H1 (cell line): ENCODE data around the gene SCAMP2. TPM values are rescaled to one million over a fixed set of nuclear protein-coding genes. Genes with fewer than 3 reads are reported as not detected.

ENCODE experiments used
- CTCF ChIA-PET: fragments of 300-600 bp; sonication (Branson Sonifier 250); formaldehyde crosslinking; loops from one replicate; lab custom pipeline; 2021; ENCODE audit not compliant: partially characterized antibody; lab: Charles Lee
- POLR2A ChIA-PET: fragments of 300-600 bp; sonication (Branson Sonifier 250); formaldehyde crosslinking; loops from one replicate; lab custom pipeline; 2021; ENCODE audit warnings: inconsistent platforms; ENCODE audit not compliant: partially characterized antibody; lab: Charles Lee
- DNase-seq, 2 experiments: peaks; one replicate each; pipeline versions ENCODE4 v3.0.0 to v3.0.0-alpha.2; 2010 to 2022; ENCODE audit warnings: low spot score in 2 of 2, low read depth in 1 of 2, mixed read lengths in 1 of 2
- FAIRE-seq: peaks from 2 replicates; lab custom pipeline; 2011; peaks lifted over from hg19 to GRCh38; lab: Jason Lieb, UNC
- H2AFZ ChIP-seq: 2 replicates; pipeline ENCODE4 v1.8.1; 2012; ENCODE audit warnings: low read length, inconsistent platforms
- H2AK5ac ChIP-seq: 2 replicates; pipeline ENCODE4 v1.6.1; 2013; ENCODE audit warnings: low read depth, low read length
- H2BK120ac ChIP-seq: replicated peaks from 2 replicates; pipeline ENCODE3; 2013; ENCODE audit warnings: low read depth, low read length, inconsistent platforms
- H2BK12ac ChIP-seq: 2 replicates; pipeline ENCODE4 v1.6.1; 2013; ENCODE audit warnings: low read depth, low read length
- H2BK15ac ChIP-seq: 2 replicates; pipeline ENCODE4 v1.6.1; 2013; ENCODE audit warnings: low read length
- H2BK20ac ChIP-seq: 2 replicates; pipeline ENCODE4 v1.6.1; 2013; ENCODE audit warnings: low read length
- H2BK5ac ChIP-seq: 2 replicates; pipeline ENCODE4 v1.6.1; 2013; ENCODE audit warnings: low read depth, low read length
- H3K14ac ChIP-seq: 2 replicates; pipeline ENCODE4 v1.6.1; 2013; ENCODE audit warnings: inconsistent platforms; ENCODE audit not compliant: insufficient read length
- H3K18ac ChIP-seq: 2 replicates; pipeline ENCODE4 v1.6.1; 2013; ENCODE audit warnings: low read length; ENCODE audit errors: extremely low read depth
- H3K23ac ChIP-seq: 2 replicates; pipeline ENCODE4 v1.6.1; 2013; ENCODE audit warnings: inconsistent platforms; ENCODE audit not compliant: insufficient read length
- H3K23me2 ChIP-seq: 2 replicates; pipeline ENCODE4 v1.6.1; 2013; ENCODE audit warnings: low read depth, low read length
- H3K27ac ChIP-seq: 2 replicates; pipeline ENCODE4 v1.6.1; 2011; ENCODE audit warnings: low read depth, low read length, inconsistent platforms
- H3K27me3 ChIP-seq, 4 experiments: replicated peaks in 1 of 4; 1 replicate in 1 of 4; 2 replicates in 3 of 4; pipeline versions ENCODE4 v1.6.1 to v1.8.1; 2011 to 2013; ENCODE audit warnings: low read length in 3 of 4, mild to moderate bottlenecking in 3 of 4, inconsistent platforms in 2 of 4, mixed read lengths in 2 of 4, moderate library complexity in 1 of 4; ENCODE audit not compliant: control insufficient read depth in 3 of 4, insufficient read depth in 3 of 4; ENCODE audit errors: extremely low read depth in 1 of 4
- H3K36me3 ChIP-seq, 4 experiments: 2 replicates each; pipeline versions ENCODE4 v1.6.1 to v1.8.1; 2011 to 2013; ENCODE audit warnings: mild to moderate bottlenecking in 4 of 4, low read length in 3 of 4, moderate library complexity in 2 of 4, control low read depth in 1 of 4, inconsistent platforms in 1 of 4; ENCODE audit not compliant: insufficient read depth in 4 of 4, control insufficient read depth in 2 of 4
- H3K4ac ChIP-seq: replicated peaks from 2 replicates; pipeline ENCODE3; 2013; ENCODE audit warnings: low read length, low read depth, mixed read lengths, inconsistent platforms; ENCODE audit not compliant: insufficient read length
- H3K4me1 ChIP-seq, 4 experiments: replicated peaks in 1 of 4; 1 replicate in 1 of 4; 2 replicates in 3 of 4; pipeline versions ENCODE4 v1.6.1 to v1.8.1; 2011 to 2013; ENCODE audit warnings: low read length in 3 of 4, inconsistent platforms in 2 of 4, mixed read lengths in 1 of 4; ENCODE audit not compliant: insufficient read depth in 4 of 4, control insufficient read depth in 3 of 4
- H3K4me2 ChIP-seq, 2 experiments: 2 replicates each; pipeline versions ENCODE4 v1.6.1 to v1.8.1; 2011 to 2013; ENCODE audit warnings: low read depth in 2 of 2, low read length in 2 of 2, control low read depth in 1 of 2, inconsistent platforms in 1 of 2, mild to moderate bottlenecking in 1 of 2; ENCODE audit not compliant: insufficient read depth in 1 of 2
- H3K4me3 ChIP-seq, 4 experiments: fragments of 200-600, 300-600 bp in 1 of 4; sonication (generic), shearing (Covaris generic), sonication (Bioruptor Twin) in 1 of 4; 2 replicates each; pipeline versions ENCODE4 v1.5.1 to v1.8.1; 2011 to 2016; ENCODE audit warnings: low read length in 4 of 4, low read depth in 3 of 4, control low read depth in 2 of 4, inconsistent platforms in 2 of 4, mild to moderate bottlenecking in 2 of 4, mixed read lengths in 1 of 4, moderate library complexity in 1 of 4; ENCODE audit not compliant: insufficient read depth in 2 of 4; ENCODE audit errors: extremely low read depth in 1 of 4
- H3K56ac ChIP-seq: replicated peaks from 2 replicates; pipeline ENCODE3; 2013; ENCODE audit warnings: low read depth, mild to moderate bottlenecking, mixed read lengths, low read length, inconsistent platforms; ENCODE audit not compliant: insufficient read length
- H3K79me1 ChIP-seq: 2 replicates; pipeline ENCODE4 v1.6.1; 2013; ENCODE audit warnings: low read depth, low read length, control low read depth
- H3K79me2 ChIP-seq, 2 experiments: 2 replicates each; pipeline versions ENCODE4 v1.6.1 to v1.8.1; 2012 to 2013; ENCODE audit warnings: low read length in 2 of 2, mild to moderate bottlenecking in 2 of 2, inconsistent platforms in 1 of 2; ENCODE audit not compliant: insufficient read depth in 2 of 2, control insufficient read depth in 1 of 2
- H3K9ac ChIP-seq, 4 experiments: replicated peaks in 1 of 4; 1 replicate in 1 of 4; 2 replicates in 3 of 4; pipeline versions ENCODE4 v1.6.1 to v1.8.1; 2011 to 2013; ENCODE audit warnings: low read depth in 3 of 4, low read length in 3 of 4, control low read depth in 2 of 4, mild to moderate bottlenecking in 2 of 4, moderate library complexity in 2 of 4, inconsistent platforms in 1 of 4; ENCODE audit errors: extremely low read depth in 1 of 4
- H3K9me3 ChIP-seq, 2 experiments: 2 replicates each; pipeline versions ENCODE4 v1.6.1 to v1.8.1; 2012 to 2013; ENCODE audit warnings: mild to moderate bottlenecking in 2 of 2, moderate library complexity in 2 of 2, control low read depth in 1 of 2, inconsistent platforms in 1 of 2, low read depth in 1 of 2, low read length in 1 of 2, mixed read lengths in 1 of 2; ENCODE audit not compliant: insufficient read depth in 2 of 2
- H4K20me1 ChIP-seq, 2 experiments: replicated peaks in 1 of 2; 2 replicates each; pipeline versions ENCODE3 to v1.8.1; 2011 to 2013; ENCODE audit warnings: inconsistent platforms in 2 of 2, low read length in 2 of 2, mild to moderate bottlenecking in 1 of 2; ENCODE audit not compliant: insufficient read depth in 2 of 2, control insufficient read depth in 1 of 2
- H4K5ac ChIP-seq: 2 replicates; pipeline ENCODE4 v1.6.1; 2013; ENCODE audit warnings: low read length, low read depth, mixed read lengths, inconsistent platforms; ENCODE audit not compliant: insufficient read length
- H4K8ac ChIP-seq: 2 replicates; pipeline ENCODE4 v1.8.0; 2013; ENCODE audit warnings: mild to moderate bottlenecking, moderate library complexity, low read length, inconsistent platforms; ENCODE audit not compliant: insufficient read depth; ENCODE audit errors: extremely low read depth
- H4K91ac ChIP-seq: replicated peaks from 2 replicates; pipeline ENCODE3; 2013; ENCODE audit warnings: low read length, mixed read lengths, inconsistent platforms; ENCODE audit not compliant: insufficient read length
- BRCA1 ChIP-seq: IDR thresholded peaks from 2 replicates; pipeline ENCODE4 v1.6.1; 2012; ENCODE audit warnings: low read depth, low read length, improper control_type of control experiment
- EP300 ChIP-seq, 2 experiments: IDR thresholded peaks; 1 replicate in 1 of 2; 2 replicates in 1 of 2; pipeline ENCODE4 v1.6.1; 2011 to 2012; ENCODE audit warnings: low read depth in 2 of 2, low read length in 2 of 2, mild to moderate bottlenecking in 2 of 2, borderline replicate concordance in 1 of 2, inconsistent platforms in 1 of 2, moderate library complexity in 1 of 2
- GTF2F1 ChIP-seq: IDR thresholded peaks from 2 replicates; pipeline ENCODE4 v1.6.1; 2012; ENCODE audit warnings: low read depth, low read length, improper control_type of control experiment, borderline replicate concordance
- HDAC2 ChIP-seq, 2 experiments: fragments of 300-600 bp in 1 of 2; sonication (generic) in 1 of 2; IDR thresholded peaks; 2 replicates each; pipeline ENCODE4 v1.6.1; 2011 to 2012; ENCODE audit warnings: low read depth in 2 of 2, low read length in 2 of 2, mild to moderate bottlenecking in 2 of 2, moderate library complexity in 2 of 2, borderline replicate concordance in 1 of 2, inconsistent platforms in 1 of 2
- KDM5A ChIP-seq: fragments of 200-600 bp; IDR thresholded peaks from 2 replicates; pipeline ENCODE4 v1.7.1; 2012; ENCODE audit warnings: mild to moderate bottlenecking, low read length, inconsistent platforms, mixed read lengths
- POLR2A ChIP-seq, 2 experiments: IDR thresholded peaks; 1 replicate in 1 of 2; 2 replicates in 1 of 2; pipeline ENCODE4 v1.6.1; 2011; ENCODE audit warnings: low read depth in 2 of 2, low read length in 2 of 2, mild to moderate bottlenecking in 2 of 2; ENCODE audit errors: control extremely low read depth in 1 of 2
- RFX5 ChIP-seq: IDR thresholded peaks from 2 replicates; pipeline ENCODE4 v1.6.1; 2011; ENCODE audit warnings: low read depth, low read length, improper control_type of control experiment, borderline replicate concordance
- SIN3A ChIP-seq, 2 experiments: IDR thresholded peaks in 1 of 2; conservative IDR thresholded peaks in 1 of 2; 2 replicates each; pipeline ENCODE4 v1.6.1; 2011 to 2012; ENCODE audit warnings: low read length in 2 of 2, improper control_type of control experiment in 1 of 2, low read depth in 1 of 2, mild to moderate bottlenecking in 1 of 2
- TAF1 ChIP-seq: IDR thresholded peaks from 2 replicates; pipeline ENCODE4 v1.6.1; 2011; ENCODE audit warnings: mild to moderate bottlenecking, low read depth, low read length
- ZNF274 ChIP-seq: IDR thresholded peaks from 2 replicates; pipeline ENCODE4 v1.7.0; 2012; ENCODE audit warnings: low read length, borderline replicate concordance; ENCODE audit errors: extremely low read depth
- WGBS, 2 experiments: shearing (Covaris generic) in 1 of 2; methylation state at CpG; one replicate each; pipeline versions ENCODE4 v1.1.6 to v1.1.7; 2013 to 2015; ENCODE audit warnings: low lambda C conversion rate in 2 of 2, mixed read lengths in 2 of 2, inconsistent platforms in 1 of 2, low coverage in 1 of 2, missing lambda C conversion rate in 1 of 2; ENCODE audit not compliant: insufficient replicate concordance in 2 of 2, insufficient coverage in 1 of 2, insufficient read length in 1 of 2; ENCODE audit errors: extremely low coverage in 1 of 2, missing lambda C conversion rate in 1 of 2; 5-methylcytosine and 5-hydroxymethylcytosine counted together
- polyA plus RNA-seq, 7 experiments: library from polyadenylated mRNA; depleted of rRNA in 3 of 7; stranded (reverse) in 5 of 7; unstranded in 2 of 7; fragments of >200 nt in 5 of 7; fragments of 200-250 nt in 2 of 7; gene quantifications; 1 replicate in 5 of 7; 2 replicates in 1 of 7; 4 replicates in 1 of 7; pipeline versions ENCODE4 v1.2.1 to v1.2.3, GENCODE V29; 2011 to 2013; ENCODE audit warnings: missing spikeins in 2 of 7, mixed read lengths in 2 of 7
- total RNA-seq: library from RNA; stranded (reverse); fragmentation: NEBNext Ultra II Directional; extraction: Animal tissue kit (Norgen Biotek cat#: 25700); gene quantifications from 2 replicates; pipeline ENCODE4 v1.2.1, GENCODE V29; 2021
- TF ChIP-seq, protein P1 (sequence below): IDR thresholded peaks from 2 replicates; pipeline ENCODE4 v1.6.1; 2011; ENCODE audit warnings: low read length, improper control_type of control experiment
- TF ChIP-seq, protein P2 (sequence below): IDR thresholded peaks from 2 replicates; pipeline ENCODE4 v1.6.1; 2012; ENCODE audit warnings: inconsistent platforms

Gene SCAMP2
- total and polyA plus RNA-seq, 2 of the 8 experiments (the other 6 are each of a cell fraction or from before 2014, with no cell fraction given): 41.7 to 131 TPM

DNA sequence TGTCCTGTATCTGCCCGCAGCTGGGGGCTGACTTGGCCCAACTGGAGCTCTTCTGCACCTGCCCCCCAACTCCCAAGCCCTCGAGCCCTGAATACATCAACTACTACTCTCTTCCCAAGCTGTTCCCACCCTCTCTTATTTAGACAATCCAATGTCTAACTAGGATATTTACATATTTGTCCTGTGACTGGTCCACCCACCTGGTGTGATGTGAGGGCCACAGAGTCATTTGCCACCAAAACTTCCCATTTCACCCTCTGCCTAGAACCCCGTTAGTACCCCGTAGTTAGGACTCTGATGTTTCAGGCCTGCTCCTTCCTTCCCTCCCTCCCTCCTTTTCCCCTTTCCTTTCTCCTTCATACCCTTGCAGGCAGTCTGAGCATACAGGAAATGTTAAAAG, 40.3 kb downstream of the SCAMP2 start:
- no peak overlapping the region for H3K4me2 ChIP-seq
- ChIA-PET CTCF (interaction anchor here (0.6 to 2.6 kb wide), 13 partner anchors 11 to 319 kb away, joined by 3 to 15 read pairs (median 4); partner anchors contain the start of genes LMAN1L and ULK3), POLR2A (interaction anchor here (1.1 to 4.6 kb wide), 5 partner anchors 9 to 70 kb away, joined by 3 to 23 read pairs (median 3); partner anchors contain the start of genes CSK and ULK3)
- no peak overlapping the region for H2AFZ ChIP-seq
- H2BK5ac ChIP-seq: no peak overlapping the region
- H3K4me1 ChIP-seq: peaks cover 0 to 4% (median 2%) of the 10 kb centered on the region in 4 experiments; a peak in 4 of 7 replicates
- H4K5ac ChIP-seq: no peak overlapping the region
- H3K4ac ChIP-seq: no peak overlapping the region
- no peak overlapping the region for H3K23ac ChIP-seq
- H2BK120ac ChIP-seq: no peak overlapping the region
- no peak overlapping the region for H3K27ac ChIP-seq
- no peaks in the 10 kb centered on the region for H3K9me3 ChIP-seq
- no peaks in the 10 kb centered on the region for H3K23me2 ChIP-seq
- no peak overlapping the region for H2BK12ac ChIP-seq
- H3K79me1 ChIP-seq: no peaks in the 10 kb centered on the region
- no peak overlapping the region for H2BK15ac ChIP-seq
- FAIRE-seq (no peak), DNase-seq (no peak)
- no peak overlapping the region for H3K14ac ChIP-seq
- no peak overlapping the region for H4K91ac ChIP-seq
- no peak overlapping the region for H3K4me3 ChIP-seq
- no peak overlapping the region for H2BK20ac ChIP-seq
- H4K8ac ChIP-seq: no peak overlapping the region
- H3K56ac ChIP-seq: no peak overlapping the region
- no peak overlapping the region for H3K9ac ChIP-seq
- peaks cover 0 to 6% (median 2%) of the 10 kb centered on the region in 4 experiments; a peak in 4 of 7 replicates for H3K27me3 ChIP-seq
- no peaks in the 10 kb centered on the region for H3K36me3 ChIP-seq
- peaks cover 0 to 2% of the 10 kb centered on the region in 2 experiments for H4K20me1 ChIP-seq
- no peak overlapping the region for H3K18ac ChIP-seq
- no peak overlapping the region for H2AK5ac ChIP-seq
- H3K79me2 ChIP-seq: no peaks in the 10 kb centered on the region
- WGBS, 2 experiments: 79% methylated on average over 4 of the region's 4 CpGs; no CpG with 5 or more reads in 1 of the 2 experiments
- TF ChIP-seq RFX5 (no peak), ZNF274 (no peak), HDAC2 (IDR thresholded peaks at IDR 0.05; ENCODE audit: borderline replicate concordance in 1 of 2, low read depth in 2 of 2, low read length in 2 of 2) (no peak), BRCA1 (no peak), SIN3A (conservative IDR thresholded peaks at IDR 0.05 in 1 of 2, IDR thresholded peaks at IDR 0.05 in 1 of 2; ENCODE audit: low read depth in 1 of 2, low read length in 2 of 2) (no peak), EP300 (IDR thresholded peaks at IDR 0.05; ENCODE audit: borderline replicate concordance in 1 of 2, low read depth in 2 of 2, low read length in 2 of 2) (no peak), KDM5A (no peak), POLR2A (IDR thresholded peaks at IDR 0.05; ENCODE audit: control extremely low read depth in 1 of 2, low read depth in 2 of 2, low read length in 2 of 2) (no peak), TAF1 (no peak), GTF2F1 (no peak)
- TF ChIP-seq, protein P1, sequence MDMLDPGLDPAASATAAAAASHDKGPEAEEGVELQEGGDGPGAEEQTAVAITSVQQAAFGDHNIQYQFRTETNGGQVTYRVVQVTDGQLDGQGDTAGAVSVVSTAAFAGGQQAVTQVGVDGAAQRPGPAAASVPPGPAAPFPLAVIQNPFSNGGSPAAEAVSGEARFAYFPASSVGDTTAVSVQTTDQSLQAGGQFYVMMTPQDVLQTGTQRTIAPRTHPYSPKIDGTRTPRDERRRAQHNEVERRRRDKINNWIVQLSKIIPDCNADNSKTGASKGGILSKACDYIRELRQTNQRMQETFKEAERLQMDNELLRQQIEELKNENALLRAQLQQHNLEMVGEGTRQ: no peak
- TF ChIP-seq, protein P2, sequence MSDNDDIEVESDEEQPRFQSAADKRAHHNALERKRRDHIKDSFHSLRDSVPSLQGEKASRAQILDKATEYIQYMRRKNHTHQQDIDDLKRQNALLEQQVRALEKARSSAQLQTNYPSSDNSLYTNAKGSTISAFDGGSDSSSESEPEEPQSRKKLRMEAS: no peak
